GM18873 (cell line): ENCODE results near the gene RGS4.

Experiments used
- ATAC-seq: cut with Tn5 transposase; IDR thresholded peaks from one replicate; pipeline ENCODE4 v1.9.1; 2021; ENCODE audit warnings: mild to moderate bottlenecking, moderate library complexity, moderate number of reproducible peaks; ENCODE audit not compliant: unreplicated experiment, low FRiP score

RGS4 gene

DNA sequence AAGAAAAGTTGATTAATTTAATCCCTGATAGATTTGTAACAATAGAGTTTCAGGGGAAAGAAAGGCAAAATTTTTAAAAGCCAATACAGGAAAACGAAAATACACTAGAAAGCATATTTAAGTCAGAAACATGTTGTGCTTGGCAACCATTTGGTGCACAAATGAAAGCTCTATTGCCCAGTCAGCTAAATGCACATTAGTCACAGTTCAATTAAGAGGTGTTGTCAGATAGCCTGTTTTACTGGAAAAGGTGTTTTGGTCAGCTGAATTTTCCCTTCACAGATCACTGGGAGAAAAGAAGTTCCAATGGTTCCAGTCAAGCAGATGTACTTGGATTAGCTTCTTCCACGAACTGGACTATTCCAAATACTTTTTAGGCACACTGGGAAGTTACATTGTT lies 25.4 kb downstream of the RGS4 start:
- ATAC-seq, result no peak

DNA sequence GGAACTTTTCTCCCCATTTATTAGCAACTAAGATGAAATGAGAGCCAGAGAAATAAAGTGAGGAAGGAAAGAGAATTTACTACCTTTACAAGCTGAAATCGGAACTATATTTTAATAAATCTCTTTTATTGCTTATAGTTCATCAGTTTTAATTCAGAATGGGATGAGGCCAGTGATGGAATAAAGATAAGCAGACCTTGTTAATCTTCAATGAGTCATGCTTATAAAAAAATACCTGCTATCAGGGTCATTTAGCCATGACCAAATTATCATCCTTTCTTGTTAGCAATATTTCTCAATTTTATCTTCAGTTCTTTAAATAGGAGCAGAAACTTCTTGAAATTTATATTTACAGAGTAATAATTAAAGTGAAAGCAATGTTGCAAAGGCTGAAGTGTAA lies 26.1 kb downstream of the RGS4 start:
- ATAC-seq, result no peak

DNA sequence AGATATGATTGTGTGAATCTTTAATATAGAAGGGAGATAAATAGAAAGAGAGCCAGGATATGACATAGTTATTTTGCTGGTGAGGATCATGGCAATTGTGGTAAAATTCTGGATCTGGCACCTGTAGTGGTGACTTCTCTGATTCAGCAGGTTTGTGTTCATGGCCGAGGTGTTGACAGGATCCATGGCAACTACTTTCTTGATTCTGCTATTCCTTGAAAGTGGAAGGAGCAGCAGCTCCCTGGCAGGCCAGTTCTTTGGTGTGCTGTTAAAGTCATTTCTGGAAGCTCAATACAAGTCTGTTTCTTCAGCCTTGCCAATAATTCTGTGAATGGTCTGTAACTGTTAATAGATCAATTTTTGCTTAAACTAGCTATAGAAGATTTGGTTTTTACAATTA lies 33.4 kb downstream of the RGS4 start:
- ATAC-seq, result no peak

DNA sequence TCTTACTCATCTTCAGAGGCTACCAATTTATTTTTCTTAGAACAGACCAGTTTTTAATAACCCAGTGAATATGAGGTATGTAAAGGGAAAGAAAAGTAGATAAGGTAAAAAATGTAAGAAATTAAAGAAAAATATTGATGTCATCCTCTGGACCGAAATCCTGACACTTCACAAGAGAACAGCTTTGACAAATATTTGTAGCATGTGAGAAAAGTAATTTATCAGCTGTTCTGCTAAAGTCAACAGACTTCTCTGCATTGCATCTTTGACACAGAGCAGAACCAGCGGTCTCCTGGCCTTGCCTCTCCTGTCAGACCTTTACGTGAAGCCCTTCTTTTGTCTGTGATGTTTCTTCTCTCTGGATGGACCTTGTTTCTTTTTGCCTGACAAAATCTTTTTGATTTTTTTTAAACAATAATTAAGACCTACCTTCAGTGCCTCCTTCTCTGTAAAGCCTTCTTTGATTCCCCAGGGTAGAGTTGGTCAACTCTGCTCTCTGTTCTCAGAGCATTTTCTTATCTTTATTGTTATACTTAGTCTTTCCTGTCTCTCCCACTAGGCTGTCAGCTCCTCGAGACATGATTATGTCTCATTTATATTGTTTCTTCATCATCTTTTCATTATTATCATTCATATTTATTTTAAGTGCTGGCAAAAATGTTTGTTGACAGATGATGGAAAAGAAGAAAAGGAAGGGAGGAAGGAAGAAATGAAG lies 35.4 kb downstream of the RGS4 start:
- ATAC-seq, result no peak

DNA sequence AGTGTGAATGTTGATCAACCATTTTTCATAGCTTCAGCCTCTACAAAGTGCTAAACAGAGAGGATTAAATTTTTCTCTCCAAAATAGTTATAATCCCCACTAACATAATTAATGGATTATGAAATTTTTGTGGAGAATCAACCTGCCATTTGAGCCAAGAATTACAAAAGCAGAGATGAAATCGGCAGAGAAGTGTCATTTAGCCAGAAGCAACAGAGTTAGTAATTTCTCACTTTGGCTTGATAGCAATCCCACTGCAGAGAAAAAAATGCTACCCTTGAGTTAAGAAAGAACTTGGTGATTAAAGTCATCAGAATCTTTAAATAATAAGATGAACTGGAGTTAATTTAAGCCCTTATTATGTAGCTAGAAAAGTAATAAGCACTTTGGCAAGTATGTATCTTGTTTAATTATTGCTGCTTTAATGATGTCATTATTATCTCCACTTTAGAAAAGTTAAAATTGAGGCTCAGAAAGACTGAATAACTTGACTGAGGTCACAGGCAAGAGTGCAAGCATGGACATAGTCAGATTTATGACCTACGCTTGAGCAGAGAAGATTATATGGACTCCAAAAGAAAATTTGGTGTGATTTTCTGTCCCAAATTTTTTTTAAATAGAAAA lies 37.3 kb downstream of the RGS4 start:
- no peak for ATAC-seq

DNA sequence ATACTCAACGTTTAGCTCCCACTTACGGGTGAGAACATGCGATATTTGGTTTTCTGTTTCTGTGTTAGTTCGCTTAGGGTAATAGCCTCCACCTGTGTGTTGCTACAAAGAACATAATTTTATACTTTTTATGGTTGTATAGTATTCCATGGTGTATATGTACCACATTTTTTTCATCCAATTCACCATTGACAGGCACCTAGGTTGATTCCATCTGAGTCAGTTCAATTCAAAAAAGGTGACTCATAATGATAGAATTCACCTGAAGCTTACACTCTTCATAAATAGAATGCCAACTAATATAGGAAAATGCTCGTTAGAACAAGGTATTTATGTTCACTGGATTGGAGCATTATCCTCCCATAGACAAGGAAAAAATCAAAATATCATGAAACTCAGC lies 38.5 kb downstream of the RGS4 start:
- ATAC-seq, result no peak

DNA sequence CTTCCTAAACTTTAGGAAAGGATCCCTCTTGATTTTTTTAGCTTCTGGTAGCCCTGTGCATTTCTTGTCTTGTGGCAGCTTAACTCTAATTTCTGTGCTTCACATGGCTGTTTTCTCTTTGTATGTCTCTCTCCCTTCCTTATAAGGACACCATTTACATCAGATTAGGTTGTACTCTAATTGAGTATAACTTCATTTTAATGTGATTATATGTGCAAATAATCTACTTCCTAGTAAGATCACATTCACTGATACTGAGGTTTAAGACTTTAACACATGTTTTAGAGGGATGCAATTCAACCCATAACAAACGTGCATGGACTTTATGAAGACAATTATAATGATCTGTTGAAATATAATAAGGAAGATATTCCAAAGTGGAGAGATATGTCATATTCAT lies 46.7 kb downstream of the RGS4 start:
- no peak for ATAC-seq

DNA sequence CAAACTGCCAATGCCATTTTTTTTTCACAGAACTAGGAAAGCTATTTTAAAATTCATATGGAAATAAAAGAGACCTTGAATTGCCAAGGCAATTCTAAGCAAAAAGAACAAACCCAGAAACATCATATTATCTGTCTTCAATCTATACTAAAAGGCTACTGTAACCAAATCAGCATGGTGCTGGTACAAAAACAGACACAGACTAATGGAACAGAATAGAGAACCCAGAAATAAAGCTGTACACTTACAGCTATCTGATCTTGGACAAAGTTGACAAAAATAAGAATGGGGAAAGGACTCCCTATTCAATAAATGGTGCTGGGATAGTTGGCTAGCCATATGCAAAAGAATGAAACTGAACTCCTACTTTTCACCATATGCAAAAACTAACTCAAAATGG lies 50.5 kb downstream of the RGS4 start:
- ATAC-seq, result no peak

DNA sequence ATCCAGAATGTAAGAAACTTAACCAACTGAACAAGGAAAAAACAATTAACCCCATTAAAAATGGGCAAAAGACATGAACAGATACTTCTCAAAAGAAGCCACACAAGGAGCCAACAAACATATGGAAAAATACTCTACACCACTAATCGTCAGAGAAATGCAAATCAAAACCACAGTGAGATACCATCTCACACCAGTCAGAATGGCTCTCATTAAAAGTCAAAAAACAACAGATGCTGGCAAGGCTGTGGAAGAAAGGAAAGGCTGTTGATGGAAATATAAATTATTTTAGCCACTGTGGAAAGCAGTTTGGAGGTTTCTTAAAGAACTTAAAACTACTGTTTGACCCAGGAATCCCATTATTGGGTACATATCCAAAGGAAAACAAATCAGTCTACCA lies 51.2 kb downstream of the RGS4 start:
- no peak for ATAC-seq

DNA sequence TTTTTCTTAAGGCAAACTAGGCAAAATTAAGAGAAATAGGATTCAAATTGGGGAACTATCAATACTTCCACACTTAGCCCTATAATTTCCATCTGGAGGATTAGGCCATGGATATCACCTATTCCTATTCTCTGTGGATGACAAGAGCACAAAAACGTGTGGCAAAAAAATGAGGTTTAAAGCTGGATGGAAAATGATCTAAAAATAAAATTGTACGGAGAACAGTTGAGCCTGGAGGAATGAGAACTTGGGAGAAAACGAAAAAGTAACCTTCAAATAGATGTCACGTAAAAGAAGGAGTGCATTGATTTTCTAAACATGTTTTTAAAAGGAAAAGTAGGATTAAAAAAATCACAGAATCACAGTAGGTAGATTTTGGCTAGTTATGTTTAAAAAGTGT lies 55.7 kb downstream of the RGS4 start:
- no peak for ATAC-seq
